ENCODE results near the gene PSMB11.

The PSMB11 gene

GRCh38 chr14:23085458-23085857, 43.4 kb downstream of the PSMB11 start:
- DNase-seq (ENCODE audit: low read depth in 3 of 3): no peak

GRCh38 chr14:23086565-23086964, 44.6 kb downstream of the PSMB11 start:
- no peak for DNase-seq (ENCODE audit: low read depth in 3 of 3)

- no peak for DNase-seq (ENCODE audit: low read depth in 3 of 3)
These were observed 47.7 kb downstream of the PSMB11 start for GRCh38 chr14:23089498-23090253.

- DNase-seq (ENCODE audit: low read depth in 3 of 3): no peak
These were observed 48.2 kb downstream of the PSMB11 start for GRCh38 chr14:23090254-23090636.

- DNase-seq (ENCODE audit: low read depth in 3 of 3): no peak
These were observed 49.5 kb downstream of the PSMB11 start for GRCh38 chr14:23091294-23092225.

GRCh38 chr14:23093104-23093503, 51.1 kb downstream of the PSMB11 start:
- DNase-seq (ENCODE audit: low read depth in 3 of 3): no peak

GRCh38 chr14:23093526-23093925, 51.5 kb downstream of the PSMB11 start:
- no peak for DNase-seq (ENCODE audit: low read depth in 3 of 3)
